Ishikawa (cell line): ENCODE data around the gene TMEM26.

Source experiments
- CEBPB ChIP-seq: IDR thresholded peaks from 2 replicates; pipeline ENCODE4 v1.6.1; 2012
- CREB1 ChIP-seq: IDR thresholded peaks from 2 replicates; pipeline ENCODE4 v1.6.1; 2012; ENCODE audit warnings: low read depth
- EGR1 ChIP-seq: IDR thresholded peaks from 2 replicates; pipeline ENCODE4 v1.6.1; 2012
- EP300 ChIP-seq: IDR thresholded peaks from 2 replicates; pipeline ENCODE4 v1.6.1; 2012; ENCODE audit warnings: borderline replicate concordance
- FOXM1 ChIP-seq: IDR thresholded peaks from 2 replicates; pipeline ENCODE4 v1.6.1; 2012; ENCODE audit warnings: low read depth, borderline replicate concordance
- NFIC ChIP-seq: IDR thresholded peaks from 2 replicates; pipeline ENCODE4 v1.6.1; 2012
- RAD21 ChIP-seq: IDR thresholded peaks from 2 replicates; pipeline ENCODE4 v1.6.1; 2012; ENCODE audit warnings: low read depth
- REST ChIP-seq: IDR thresholded peaks from 2 replicates; pipeline ENCODE4 v1.6.1; 2012; ENCODE audit warnings: low read depth, mild to moderate bottlenecking
- TAF1 ChIP-seq: IDR thresholded peaks from 2 replicates; pipeline ENCODE4 v1.6.1; 2012; ENCODE audit warnings: low read depth, mild to moderate bottlenecking
- TCF12 ChIP-seq: IDR thresholded peaks from 2 replicates; pipeline ENCODE4 v1.6.1; 2012; ENCODE audit warnings: low read depth
- TEAD4 ChIP-seq: IDR thresholded peaks from 2 replicates; pipeline ENCODE4 v1.6.1; 2012
- YY1 ChIP-seq: IDR thresholded peaks from 2 replicates; pipeline ENCODE4 v1.6.1; 2012; ENCODE audit warnings: low read depth
- ZBTB7A ChIP-seq: IDR thresholded peaks from 2 replicates; pipeline ENCODE4 v1.6.1; 2012; ENCODE audit warnings: low read depth
- TF ChIP-seq, protein P1 (sequence below): IDR thresholded peaks from 2 replicates; pipeline ENCODE4 v1.6.1; 2012
- TF ChIP-seq, protein P2 (sequence below): IDR thresholded peaks from 2 replicates; pipeline ENCODE4 v1.6.1; 2012

Gene TMEM26

GRCh38 chr10:61409157-61409556, 44.0 kb downstream of the TMEM26 start:
- TF ChIP-seq RAD21 (no peak), TAF1 (no peak), EGR1 (no peak), NFIC (no peak), TEAD4 (no peak), CREB1 (no peak), CEBPB (no peak), EP300 (no peak), REST (no peak), YY1 (no peak), TCF12 (no peak), ZBTB7A (no peak), FOXM1 (no peak)
- TF ChIP-seq, protein P1, sequence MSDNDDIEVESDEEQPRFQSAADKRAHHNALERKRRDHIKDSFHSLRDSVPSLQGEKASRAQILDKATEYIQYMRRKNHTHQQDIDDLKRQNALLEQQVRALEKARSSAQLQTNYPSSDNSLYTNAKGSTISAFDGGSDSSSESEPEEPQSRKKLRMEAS, result no peak
- TF ChIP-seq, protein P2, sequence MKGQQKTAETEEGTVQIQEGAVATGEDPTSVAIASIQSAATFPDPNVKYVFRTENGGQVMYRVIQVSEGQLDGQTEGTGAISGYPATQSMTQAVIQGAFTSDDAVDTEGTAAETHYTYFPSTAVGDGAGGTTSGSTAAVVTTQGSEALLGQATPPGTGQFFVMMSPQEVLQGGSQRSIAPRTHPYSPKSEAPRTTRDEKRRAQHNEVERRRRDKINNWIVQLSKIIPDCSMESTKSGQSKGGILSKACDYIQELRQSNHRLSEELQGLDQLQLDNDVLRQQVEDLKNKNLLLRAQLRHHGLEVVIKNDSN, result no peak

- no peak for TF ChIP-seq TAF1
- TF ChIP-seq RAD21, result no peak
- TF ChIP-seq CEBPB, result no peak
- TF ChIP-seq TCF12, result no peak
- no peak for TF ChIP-seq TEAD4
- no peak for TF ChIP-seq FOXM1
- TF ChIP-seq, protein P2, result no peak
- no peak for TF ChIP-seq NFIC
- no peak for TF ChIP-seq YY1
- TF ChIP-seq, protein P1, result no peak
- TF ChIP-seq REST, result no peak
- TF ChIP-seq CREB1, result no peak
- no peak for TF ChIP-seq ZBTB7A
- no peak for TF ChIP-seq EGR1
Observed at GRCh38 chr10:61408105-61408504, 45.1 kb downstream of the TMEM26 start.

- TF ChIP-seq EP300 (no peak), FOXM1 (no peak), RAD21 (no peak), TAF1 (no peak), CEBPB (no peak), REST (no peak), NFIC (no peak), CREB1 (no peak), EGR1 (no peak), YY1 (no peak), TCF12 (no peak), ZBTB7A (no peak), TEAD4 (no peak)
- TF ChIP-seq, protein P1, result no peak
- TF ChIP-seq, protein P2, result no peak
Observed at GRCh38 chr10:61406736-61407135, 46.4 kb downstream of the TMEM26 start.

DNA sequence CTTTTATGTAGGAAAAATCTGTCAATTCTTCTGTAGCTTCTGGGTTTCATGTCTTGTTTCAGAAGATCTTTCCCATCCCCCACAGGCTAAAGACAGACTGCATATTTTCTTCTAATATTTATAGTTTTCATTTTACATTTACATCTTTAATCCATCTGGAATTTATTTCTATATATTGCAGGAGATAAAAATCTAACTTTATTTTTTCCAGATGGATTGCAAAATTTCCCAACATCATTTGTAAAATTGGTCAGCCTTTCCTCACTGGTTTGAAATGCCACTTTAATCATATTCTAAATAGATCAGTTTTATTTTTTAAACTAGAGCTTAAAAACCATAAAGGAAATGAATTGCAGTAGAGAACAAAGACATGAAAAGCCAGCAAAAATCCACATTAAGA, 46.9 kb downstream of the TMEM26 start:
- TF ChIP-seq, protein P1, result no peak
- TF ChIP-seq NFIC (no peak), TCF12 (no peak), CREB1 (no peak), RAD21 (no peak), EP300 (no peak), FOXM1 (no peak), EGR1 (no peak), TAF1 (no peak), TEAD4 (no peak), ZBTB7A (no peak), REST (no peak), YY1 (no peak)
- TF ChIP-seq, protein P2, result no peak
